ENCODE measurements around the gene MDH1. TPM values are rescaled to one million over a fixed set of nuclear protein-coding genes. Genes with fewer than 3 reads are reported as not detected.
"Not testable (repeated sequence)": the region's sequence is repeated elsewhere in the genome, so short reads cannot be mapped to it uniquely, and the experiment has no call there.

Gene MDH1
- total RNA-seq, 2 donors from 2014 or later: 142 to 155 TPM

- H3K9me3 Mint-ChIP-seq: no peaks in the 10 kb centered on the region
- no peaks in the 10 kb centered on the region for H3K27me3 Mint-ChIP-seq
- no peak overlapping the region for H3K27ac Mint-ChIP-seq
- peaks cover 0 to 5% of the 10 kb centered on the region in 2 donors for H3K4me1 Mint-ChIP-seq (ENCODE audit: low read depth in 2 of 2)
- H3K4me3 Mint-ChIP-seq: no peak overlapping the region
- DNase-seq (ENCODE audit: low spot score) (no peak), ATAC-seq (no peak)
- H3K36me3 Mint-ChIP-seq: peaks cover 18% of the 10 kb centered on the region
Measured at GRCh38 chr2:63598981-63599380, 10.2 kb downstream of the MDH1 start.

GRCh38 chr2:63600881-63601460, 12.2 kb downstream of the MDH1 start:
- Mint-ChIP-seq H3K4me1 (ENCODE audit: low read depth in 2 of 2) (peaks cover 0 to 4% of the 10 kb centered on the region in 2 donors), H3K36me3 (peaks cover 31% of the 10 kb centered on the region), H3K9me3 (no peaks in the 10 kb centered on the region), H3K27ac (no peak overlapping the region), H3K4me3 (no peak overlapping the region), H3K27me3 (no peaks in the 10 kb centered on the region)
- DNase-seq (ENCODE audit: low spot score) (no peak), ATAC-seq (no peak)

- no peak for DNase-seq (ENCODE audit: low spot score)
- H3K9me3 Mint-ChIP-seq: no peaks in the 10 kb centered on the region
- no peak overlapping the region for H3K4me3 Mint-ChIP-seq
- H3K36me3 Mint-ChIP-seq: peaks cover 32% of the 10 kb centered on the region
- peaks cover 0 to 4% of the 10 kb centered on the region in 2 donors for H3K4me1 Mint-ChIP-seq (ENCODE audit: low read depth in 2 of 2)
- no peak for ATAC-seq
- no peaks in the 10 kb centered on the region for H3K27me3 Mint-ChIP-seq
- no peak overlapping the region for H3K27ac Mint-ChIP-seq
Measured at GRCh38 chr2:63604666-63605065, 15.9 kb downstream of the MDH1 start.

GRCh38 chr2:63608865-63609264, 20.1 kb downstream of the MDH1 start:
- H3K4me1 Mint-ChIP-seq (ENCODE audit: low read depth in 2 of 2); DNase-seq (ENCODE audit: low spot score); H3K4me3 Mint-ChIP-seq; ATAC-seq; H3K9me3 Mint-ChIP-seq; H3K27ac Mint-ChIP-seq: not testable (repeated sequence)
- Mint-ChIP-seq H3K36me3 (peaks cover 15% of the 10 kb centered on the region), H3K27me3 (peaks cover 4 to 13% of the 10 kb centered on the region in 2 donors)

- H3K4me3 Mint-ChIP-seq: no peak overlapping the region
- peaks cover 15 to 24% of the 10 kb centered on the region in 2 donors for H3K27me3 Mint-ChIP-seq
- peaks cover 5% of the 10 kb centered on the region for H3K36me3 Mint-ChIP-seq
- no peaks in the 10 kb centered on the region for H3K4me1 Mint-ChIP-seq (ENCODE audit: low read depth in 2 of 2)
- H3K9me3 Mint-ChIP-seq: no peaks in the 10 kb centered on the region
- ATAC-seq (no peak), DNase-seq (ENCODE audit: low spot score) (no peak)
- H3K27ac Mint-ChIP-seq: no peak overlapping the region
Measured at GRCh38 chr2:63610525-63610924, 21.8 kb downstream of the MDH1 start.

- H3K9me3 Mint-ChIP-seq: no peaks in the 10 kb centered on the region
- H3K4me3 Mint-ChIP-seq: no peak overlapping the region
- H3K27me3 Mint-ChIP-seq: peaks cover 23 to 38% of the 10 kb centered on the region in 2 donors
- H3K36me3 Mint-ChIP-seq: no peaks in the 10 kb centered on the region
- no peaks in the 10 kb centered on the region for H3K4me1 Mint-ChIP-seq (ENCODE audit: low read depth in 2 of 2)
- H3K27ac Mint-ChIP-seq: no peak overlapping the region
- ATAC-seq (no peak), DNase-seq (ENCODE audit: low spot score) (no peak)
Measured at GRCh38 chr2:63613391-63613901, 24.7 kb downstream of the MDH1 start.

GRCh38 chr2:63614448-63614968, 25.7 kb downstream of the MDH1 start:
- H3K27ac Mint-ChIP-seq: no peak overlapping the region
- H3K36me3 Mint-ChIP-seq: no peaks in the 10 kb centered on the region
- H3K4me3 Mint-ChIP-seq: no peak overlapping the region
- ATAC-seq (no peak), DNase-seq (ENCODE audit: low spot score) (no peak)
- H3K9me3 Mint-ChIP-seq: no peaks in the 10 kb centered on the region
- H3K4me1 Mint-ChIP-seq (ENCODE audit: low read depth in 2 of 2): no peaks in the 10 kb centered on the region
- H3K27me3 Mint-ChIP-seq: peaks cover 27 to 45% of the 10 kb centered on the region in 2 donors

GRCh38 chr2:63614983-63615945, 26.5 kb downstream of the MDH1 start:
- H3K36me3 Mint-ChIP-seq: no peaks in the 10 kb centered on the region
- H3K4me1 Mint-ChIP-seq (ENCODE audit: low read depth in 2 of 2): no peaks in the 10 kb centered on the region
- H3K27ac Mint-ChIP-seq: no peak overlapping the region
- H3K4me3 Mint-ChIP-seq: no peak overlapping the region
- H3K27me3 Mint-ChIP-seq: peaks cover 28 to 48% of the 10 kb centered on the region in 2 donors
- H3K9me3 Mint-ChIP-seq: no peaks in the 10 kb centered on the region
- no peak for ATAC-seq
- no peak for DNase-seq (ENCODE audit: low spot score)

- no peak for ATAC-seq
- Mint-ChIP-seq H3K27ac (no peak overlapping the region), H3K4me1 (ENCODE audit: low read depth in 2 of 2) (no peaks in the 10 kb centered on the region), H3K4me3 (no peak overlapping the region), H3K27me3 (peaks cover 30 to 55% of the 10 kb centered on the region in 2 donors), H3K36me3 (no peaks in the 10 kb centered on the region), H3K9me3 (no peaks in the 10 kb centered on the region)
- no peak for DNase-seq (ENCODE audit: low spot score)
Measured at GRCh38 chr2:63617366-63617765, 28.6 kb downstream of the MDH1 start.

- Mint-ChIP-seq H3K27me3 (peaks cover 30 to 52% of the 10 kb centered on the region in 2 donors), H3K36me3 (no peaks in the 10 kb centered on the region), H3K27ac (no peak overlapping the region), H3K4me1 (ENCODE audit: low read depth in 2 of 2) (no peaks in the 10 kb centered on the region), H3K9me3 (no peaks in the 10 kb centered on the region), H3K4me3 (no peak overlapping the region)
- ATAC-seq: no peak
- no peak for DNase-seq (ENCODE audit: low spot score)
Measured at GRCh38 chr2:63619328-63619727, 30.6 kb downstream of the MDH1 start.

GRCh38 chr2:63622751-63623150, 34.0 kb downstream of the MDH1 start:
- DNase-seq (ENCODE audit: low spot score) (no peak), ATAC-seq (no peak)
- Mint-ChIP-seq H3K4me3 (no peak overlapping the region), H3K9me3 (no peaks in the 10 kb centered on the region), H3K27me3 (peaks cover 19 to 46% of the 10 kb centered on the region in 2 donors), H3K36me3 (no peaks in the 10 kb centered on the region), H3K4me1 (ENCODE audit: low read depth in 2 of 2) (no peaks in the 10 kb centered on the region), H3K27ac (no peak overlapping the region)

- H3K27ac Mint-ChIP-seq; ATAC-seq; DNase-seq (ENCODE audit: low spot score); H3K9me3 Mint-ChIP-seq; H3K4me1 Mint-ChIP-seq (ENCODE audit: low read depth in 2 of 2); H3K4me3 Mint-ChIP-seq; H3K36me3 Mint-ChIP-seq: not testable (repeated sequence)
- H3K27me3 Mint-ChIP-seq: peaks cover 16 to 36% of the 10 kb centered on the region in 2 donors
Measured at GRCh38 chr2:63623763-63624162, 35.0 kb downstream of the MDH1 start.

- H3K4me3 Mint-ChIP-seq: no peak overlapping the region
- ATAC-seq (no peak), DNase-seq (ENCODE audit: low spot score) (no peak)
- H3K27ac Mint-ChIP-seq: no peak overlapping the region
- H3K36me3 Mint-ChIP-seq: peaks cover 11% of the 10 kb centered on the region
- H3K4me1 Mint-ChIP-seq (ENCODE audit: low read depth in 2 of 2): no peaks in the 10 kb centered on the region
- H3K27me3 Mint-ChIP-seq: peaks cover 12 to 39% of the 10 kb centered on the region in 2 donors
- peaks cover 5% of the 10 kb centered on the region for H3K9me3 Mint-ChIP-seq
Measured at GRCh38 chr2:63627866-63628265, 39.1 kb downstream of the MDH1 start.

Data from natural killer cell treated with Interleukin-12 subunit alpha and Interleukin-12 subunit beta and Interleukin-15 and Interleukin-18, amount 100 ng/mL, for 72 hours (primary cell).